T-helper 22 cell (primary cell): Measurements from ENCODE around the gene PLSCR4.

Experiments used
- DNase-seq: peaks from one replicate; pipeline ENCODE4 v3.0.0-alpha.2; 2020; ENCODE audit warnings: low read depth

PLSCR4 gene

GRCh38 chr3:146160321-146160963 is 90.5 kb downstream of the PLSCR4 start:
- no peak for DNase-seq

- no peak for DNase-seq
These were observed 91.1 kb downstream of the PLSCR4 start for GRCh38 chr3:146159616-146160320.

GRCh38 chr3:146159037-146159436 is 91.9 kb downstream of the PLSCR4 start:
- no peak for DNase-seq

GRCh38 chr3:146157325-146158060 is 93.4 kb downstream of the PLSCR4 start:
- DNase-seq = no peak

- DNase-seq = no peak
These were observed 94.1 kb downstream of the PLSCR4 start for GRCh38 chr3:146156666-146157314.

GRCh38 chr3:146156095-146156494 is 94.8 kb downstream of the PLSCR4 start:
- DNase-seq = no peak

GRCh38 chr3:146154995-146155394 is 95.9 kb downstream of the PLSCR4 start:
- no peak for DNase-seq

GRCh38 chr3:146154316-146154715 is 96.6 kb downstream of the PLSCR4 start:
- DNase-seq = no peak

GRCh38 chr3:146153429-146153828 is 97.5 kb downstream of the PLSCR4 start:
- DNase-seq = no peak

- DNase-seq = no peak
These were observed 98.1 kb downstream of the PLSCR4 start for GRCh38 chr3:146152834-146153233.

GRCh38 chr3:146148468-146148931 is 102.4 kb downstream of the PLSCR4 start:
- DNase-seq = no peak

- no peak for DNase-seq
These were observed 105.3 kb downstream of the PLSCR4 start for GRCh38 chr3:146145642-146146041.

GRCh38 chr3:146142757-146143156 is 108.1 kb downstream of the PLSCR4 start:
- DNase-seq = no peak
